Kidney (tissue), 14 donors: ENCODE results near the gene TXNDC17. TPM values are rescaled to one million over a fixed set of nuclear protein-coding genes. Genes with fewer than 3 reads are reported as not detected.

Experiments
- DNase-seq, 5 donors: peaks; one replicate each; pipeline ENCODE4 v3.0.0-alpha.2; 2013 to 2020
- FAIRE-seq: peaks from 2 replicates; lab custom pipeline; 2012; peaks lifted over from hg19 to GRCh38; lab: Jason Lieb, UNC
- H3K27ac ChIP-seq, 2 donors: one replicate each; pipeline ENCODE4 v1.7.0; 2013; ENCODE audit warnings: low read depth in 2 of 2, low read length in 2 of 2, inconsistent platforms in 1 of 2
- H3K27me3 ChIP-seq: one replicate; pipeline ENCODE4 v1.7.1; 2013; ENCODE audit warnings: low read length, inconsistent platforms; ENCODE audit not compliant: control insufficient read depth, insufficient read depth
- H3K36me3 ChIP-seq, 3 donors: one replicate each; pipeline versions ENCODE4 v1.7.0 to v1.7.1; 2013; ENCODE audit warnings: low read length in 3 of 3, control low read depth in 1 of 3, inconsistent platforms in 1 of 3; ENCODE audit not compliant: insufficient read depth in 3 of 3, control insufficient read depth in 2 of 3
- H3K4me1 ChIP-seq, 3 donors: one replicate each; pipeline versions ENCODE4 v1.7.0 to v1.7.1; 2013; ENCODE audit warnings: low read length in 3 of 3, inconsistent platforms in 1 of 3, low read depth in 1 of 3; ENCODE audit not compliant: control insufficient read depth in 2 of 3, insufficient read depth in 2 of 3
- H3K4me3 ChIP-seq, 3 donors: one replicate each; pipeline versions ENCODE4 v1.7.0 to v1.8.1; 2013; ENCODE audit warnings: low read length in 3 of 3, control low read depth in 1 of 3, inconsistent platforms in 1 of 3
- H3K9ac ChIP-seq, 3 donors: one replicate each; pipeline versions ENCODE4 v1.7.0 to v1.7.1; 2013; ENCODE audit warnings: low read length in 3 of 3, control low read depth in 1 of 3, inconsistent platforms in 1 of 3
- H3K9me3 ChIP-seq, 3 donors: one replicate each; pipeline versions ENCODE4 v1.7.0 to v1.7.1; 2013; ENCODE audit warnings: low read length in 3 of 3, control low read depth in 1 of 3, inconsistent platforms in 1 of 3; ENCODE audit not compliant: control insufficient read depth in 2 of 3, insufficient read depth in 1 of 3
- CTCF ChIP-seq: IDR thresholded peaks from 3 replicates; pipeline ENCODE4 v1.5.1; 2012; ENCODE audit warnings: mild to moderate bottlenecking, moderate library complexity, borderline replicate concordance; ENCODE audit not compliant: insufficient read depth; ENCODE audit errors: extremely low read depth
- intact Hi-C: fragments of 100-400 bp; cut with DNase I; formaldehyde crosslinking; loops from one replicate; pipeline ENCODE4 v1.11.1; 2022
- polyA plus RNA-seq: library from polyadenylated mRNA; stranded (reverse); fragments of 350-450 nt; fragmentation: Illumina TruSeq; extraction: RNeasy Lipid Tissue Mini Kit (QIAGEN cat#74804); gene quantifications from one replicate; pipeline ENCODE4 v1.2.3, GENCODE V29; 2014; ENCODE audit warnings: low read depth, low replicate concordance; ENCODE audit not compliant: insufficient read depth
- total RNA-seq: library from RNA; stranded (reverse); fragmentation: NEBNext Ultra II Directional; extraction: Animal tissue kit (Norgen Biotek cat#: 25700); gene quantifications from one replicate; pipeline ENCODE4 v1.2.1, GENCODE V29; 2021
- donor health status: control.
- donor health status: control.
- donor health status: control.
- donor health status: control.
- donor health status: control.
- donor health status: DM: yes; HTN: yes; CAD: no.
- donor health status: Normal renal cell carcinoma (clear cell type).

The TXNDC17 gene
- total and polyA plus RNA-seq, 2 donors from 2014 or later = 56.7 to 394 TPM

- DNase-seq = no peak
- intact Hi-C loops = no loop called here
- no peak overlapping the region for H3K9ac ChIP-seq
- H3K27ac ChIP-seq = no peak overlapping the region
- no peak for FAIRE-seq
- no peaks in the 10 kb centered on the region for H3K9me3 ChIP-seq
- peaks cover 0 to 11% (median 0%) of the 10 kb centered on the region in 3 donors for H3K4me1 ChIP-seq
- no peaks in the 10 kb centered on the region for H3K27me3 ChIP-seq
- H3K36me3 ChIP-seq = peaks cover 4 to 25% (median 6%) of the 10 kb centered on the region in 3 donors
- no peak for TF ChIP-seq CTCF
- no peak overlapping the region for H3K4me3 ChIP-seq
Measured at GRCh38 chr17:6636105-6636504, 4.8 kb upstream of the TXNDC17 start.

GRCh38 chr17:6636616-6637457 is 4.0 kb upstream of the TXNDC17 start:
- peaks cover 0 to 19% (median 6%) of the 10 kb centered on the region in 3 donors for H3K36me3 ChIP-seq
- H3K9ac ChIP-seq = no peak overlapping the region
- H3K27ac ChIP-seq = no peak overlapping the region
- TF ChIP-seq CTCF = no peak
- H3K4me1 ChIP-seq = peaks cover 0 to 18% (median 6%) of the 10 kb centered on the region in 3 donors
- H3K9me3 ChIP-seq = no peaks in the 10 kb centered on the region
- intact Hi-C loops = no loop called here
- H3K27me3 ChIP-seq = no peaks in the 10 kb centered on the region
- H3K4me3 ChIP-seq = no peak overlapping the region
- FAIRE-seq = no peak
- DNase-seq = peak in 1 of 5 donors; percentile 66

- intact Hi-C loops = no loop called here
- Histone ChIP-seq H3K4me3 (no peak overlapping the region), H3K27ac (no peak overlapping the region), H3K9ac (no peak overlapping the region), H3K36me3 (peaks cover 3 to 20% (median 5%) of the 10 kb centered on the region in 3 donors), H3K4me1 (peaks cover 0 to 18% (median 6%) of the 10 kb centered on the region in 3 donors), H3K27me3 (no peaks in the 10 kb centered on the region), H3K9me3 (no peaks in the 10 kb centered on the region)
- no peak for TF ChIP-seq CTCF
- DNase-seq (no peak), FAIRE-seq (no peak)
Measured at GRCh38 chr17:6637458-6637840, 3.4 kb upstream of the TXNDC17 start.
